Non-pigmented ciliary epithelial cell (primary cell): Measurements from ENCODE around the gene KPNB1.
A peak's percentile ranks its signal among the peaks of the same experiment; 100 is the strongest.

ENCODE experiments used
- DNase-seq: peaks from one replicate; pipeline ENCODE4 v3.0.0-alpha.2; 2010; ENCODE audit warnings: low read depth

The KPNB1 gene

GRCh38 chr17:47636273-47637030 lies 13.3 kb upstream of the KPNB1 start:
- no peak for DNase-seq

DNA sequence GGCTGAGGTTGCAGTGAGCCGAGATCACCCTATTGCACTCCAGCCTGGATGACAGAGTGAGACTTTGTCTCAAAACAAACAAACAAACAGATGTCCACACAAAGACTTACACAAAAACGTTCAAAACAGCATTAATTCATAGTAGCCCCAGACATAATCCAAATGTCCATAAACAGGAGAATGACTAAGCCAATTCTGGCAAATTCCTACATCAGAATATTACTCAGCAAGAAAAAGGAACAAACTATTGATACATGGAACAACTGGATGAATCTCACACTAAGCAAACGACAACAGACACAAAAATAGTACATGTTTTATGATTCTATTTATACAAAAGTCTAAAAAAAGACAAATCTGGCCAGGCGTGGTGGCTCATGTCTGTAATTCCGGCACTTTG lies 10.8 kb upstream of the KPNB1 start:
- no peak for DNase-seq

DNA sequence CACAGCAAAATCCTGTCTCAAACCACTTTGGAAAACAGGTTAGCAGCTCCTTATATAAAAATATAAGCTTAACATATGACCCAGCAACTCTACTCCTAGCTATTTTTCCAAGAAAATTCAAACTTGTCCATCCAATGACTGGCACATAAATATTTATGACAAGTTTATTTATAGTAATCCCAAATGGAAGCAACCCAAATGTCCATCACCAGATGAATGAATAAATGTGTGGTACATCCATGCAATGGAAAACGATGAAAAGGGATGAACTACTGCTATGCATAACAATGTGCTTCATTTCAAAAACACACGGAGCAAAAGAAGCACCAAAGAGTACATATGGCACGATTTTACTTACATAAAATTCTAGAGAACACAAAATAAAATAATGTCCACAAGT lies 9.6 kb upstream of the KPNB1 start:
- DNase-seq, result no peak

- DNase-seq, result no peak
Observed at GRCh38 chr17:47641202-47641601, 8.5 kb upstream of the KPNB1 start.

- no peak for DNase-seq
Observed at GRCh38 chr17:47643116-47643515, 6.6 kb upstream of the KPNB1 start.

- no peak for DNase-seq
Observed at GRCh38 chr17:47644324-47644723, 5.4 kb upstream of the KPNB1 start.

GRCh38 chr17:47649972-47650524 lies 329 bp downstream of the KPNB1 start:
- no peak for DNase-seq

DNA sequence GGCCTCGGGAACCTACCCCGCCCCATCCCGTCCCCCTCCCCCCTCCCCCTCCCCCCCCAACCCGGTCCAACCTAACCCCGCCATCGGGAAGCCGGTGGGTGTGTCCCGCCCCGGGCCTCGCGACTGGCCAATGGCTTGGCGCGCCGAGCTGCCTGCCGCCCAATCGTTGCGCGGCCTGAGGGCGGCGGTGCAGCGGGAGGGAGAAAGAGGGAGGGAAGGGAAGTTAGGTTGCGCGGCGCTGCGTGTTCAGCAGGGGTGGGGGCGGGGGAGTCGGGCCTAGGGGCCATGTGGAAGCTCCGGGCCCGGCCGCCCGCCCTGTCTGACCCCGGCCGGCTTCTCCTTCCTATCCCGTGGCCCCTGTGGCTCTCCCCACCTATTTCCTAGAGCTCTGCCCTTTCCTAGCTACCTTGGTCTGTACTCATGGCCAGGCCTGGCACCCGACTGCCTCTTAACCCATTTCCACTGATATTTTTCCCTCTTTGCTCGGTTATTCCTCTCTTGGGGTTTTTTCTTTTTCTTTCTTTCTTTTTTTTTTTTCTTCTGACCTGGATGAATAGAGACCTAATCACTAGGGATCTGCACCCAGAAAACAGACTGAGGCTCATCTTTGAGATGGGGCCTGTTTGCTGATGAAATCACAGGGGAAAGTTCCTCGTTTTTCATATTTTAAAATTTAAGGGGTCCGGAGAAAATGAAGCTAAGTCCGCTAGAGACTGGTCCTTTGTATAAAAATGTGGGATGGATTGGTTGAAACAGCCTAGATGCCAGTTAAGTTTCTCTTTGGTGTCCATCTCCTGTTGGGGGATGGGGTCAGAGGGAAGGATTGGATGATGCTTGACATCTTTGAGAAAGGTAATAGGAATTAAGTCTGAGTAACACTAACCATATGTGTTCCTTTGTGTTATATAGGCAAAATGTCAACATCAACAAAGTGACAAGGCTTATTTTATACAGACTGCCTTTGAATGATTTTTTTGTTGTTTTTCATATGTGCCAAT lies 1.1 kb downstream of the KPNB1 start:
- peak; percentile 76 for DNase-seq

- DNase-seq, result no peak
Observed at GRCh38 chr17:47651704-47652103, 2.0 kb downstream of the KPNB1 start.

- DNase-seq, result no peak
Observed at GRCh38 chr17:47652570-47652969, 2.9 kb downstream of the KPNB1 start.

DNA sequence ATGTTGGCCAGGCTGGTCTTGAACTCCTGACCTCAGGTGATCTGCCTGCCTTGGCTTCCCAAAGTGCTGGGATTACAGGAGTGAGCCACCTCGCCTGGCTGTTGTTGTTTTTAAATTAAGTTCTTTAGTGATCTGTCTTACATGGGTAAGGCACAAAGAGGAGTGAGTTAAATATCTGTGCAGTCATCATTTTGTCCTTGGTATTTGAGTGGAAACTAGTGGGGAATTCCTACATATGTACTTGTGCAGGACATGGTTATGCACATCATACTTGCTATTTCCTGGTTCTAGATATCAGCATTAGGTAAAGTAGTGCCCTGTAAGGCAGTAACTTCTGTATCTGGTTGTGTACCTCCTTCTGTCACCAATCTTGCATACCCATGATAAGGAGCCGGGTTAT lies 3.7 kb downstream of the KPNB1 start:
- DNase-seq, result no peak

GRCh38 chr17:47654991-47655390 lies 5.3 kb downstream of the KPNB1 start:
- no peak for DNase-seq

GRCh38 chr17:47660064-47660492 lies 10.4 kb downstream of the KPNB1 start:
- DNase-seq, result no peak

DNA sequence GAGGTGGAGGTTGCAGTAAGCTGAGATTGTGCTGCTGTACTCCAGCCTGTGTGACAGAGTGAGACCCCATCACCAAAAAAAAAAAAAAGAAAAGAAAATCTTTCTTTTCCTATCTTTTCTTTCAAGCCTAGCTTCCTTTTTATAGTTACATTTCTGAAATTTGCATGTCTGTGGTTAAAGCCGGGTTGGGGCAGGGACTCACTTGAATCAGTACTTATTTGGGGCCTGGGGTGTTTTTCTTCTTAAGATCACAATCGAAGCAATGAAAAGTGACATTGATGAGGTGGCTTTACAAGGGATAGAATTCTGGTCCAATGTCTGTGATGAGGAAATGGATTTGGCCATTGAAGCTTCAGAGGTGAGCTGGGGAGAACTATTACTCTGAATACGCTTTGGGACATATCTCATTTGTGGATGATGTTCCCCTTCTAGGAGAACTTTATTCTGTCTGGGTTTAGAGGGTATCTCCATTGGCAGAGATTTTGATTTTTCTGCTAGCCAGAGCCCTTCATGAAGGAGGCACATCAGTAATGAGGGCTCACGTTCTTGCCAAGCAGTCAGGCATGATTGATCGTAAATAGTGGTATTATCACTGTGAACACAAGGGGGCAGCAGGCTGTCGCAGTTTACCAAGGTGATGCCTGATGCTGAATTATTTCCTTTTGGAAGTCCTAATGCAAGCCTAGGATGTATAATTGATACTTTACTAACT lies 14.3 kb downstream of the KPNB1 start:
- DNase-seq, result no peak

- DNase-seq, result no peak
Observed at GRCh38 chr17:47664624-47664941, 14.9 kb downstream of the KPNB1 start.

DNA sequence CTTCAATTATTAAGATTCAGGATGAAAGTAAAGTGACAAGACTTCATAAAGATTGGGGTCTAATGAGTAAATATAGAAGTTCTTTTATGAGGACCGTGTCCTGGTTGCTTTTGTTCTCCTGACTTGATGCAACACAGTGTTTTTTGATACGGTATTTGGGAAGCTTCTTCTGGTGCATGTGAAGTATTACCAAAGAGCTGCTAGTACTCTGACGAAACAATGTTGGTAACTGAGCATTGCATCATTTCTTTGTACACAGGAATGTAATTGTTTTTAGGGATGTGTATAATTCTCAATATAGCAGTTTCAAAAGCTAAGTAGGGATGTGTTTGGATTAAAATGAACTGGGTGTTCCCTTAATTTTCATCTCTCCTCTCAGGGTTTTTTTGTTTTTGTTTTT lies 15.9 kb downstream of the KPNB1 start:
- DNase-seq, result no peak

- DNase-seq, result no peak
Observed at GRCh38 chr17:47669081-47669480, 19.4 kb downstream of the KPNB1 start.

DNA sequence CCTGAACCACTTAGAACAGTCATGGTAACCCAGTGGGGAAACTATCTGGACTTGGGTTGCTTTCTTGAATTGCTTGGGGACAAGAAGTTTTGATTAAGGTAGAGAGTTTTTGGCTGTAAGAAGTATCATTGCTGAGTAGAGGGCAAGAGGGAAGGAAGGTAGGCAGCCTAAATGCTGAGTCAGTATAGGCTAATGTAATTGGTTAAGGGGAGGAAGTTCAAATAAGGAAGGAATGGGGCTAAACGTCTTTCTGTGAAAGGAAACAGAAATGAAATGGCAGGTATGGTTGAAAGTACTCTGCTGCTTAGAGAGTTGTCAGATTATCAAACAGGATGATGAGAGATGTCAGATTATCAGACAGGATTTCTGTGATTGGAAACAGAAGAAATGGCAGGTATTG lies 20.3 kb downstream of the KPNB1 start:
- no peak for DNase-seq

DNA sequence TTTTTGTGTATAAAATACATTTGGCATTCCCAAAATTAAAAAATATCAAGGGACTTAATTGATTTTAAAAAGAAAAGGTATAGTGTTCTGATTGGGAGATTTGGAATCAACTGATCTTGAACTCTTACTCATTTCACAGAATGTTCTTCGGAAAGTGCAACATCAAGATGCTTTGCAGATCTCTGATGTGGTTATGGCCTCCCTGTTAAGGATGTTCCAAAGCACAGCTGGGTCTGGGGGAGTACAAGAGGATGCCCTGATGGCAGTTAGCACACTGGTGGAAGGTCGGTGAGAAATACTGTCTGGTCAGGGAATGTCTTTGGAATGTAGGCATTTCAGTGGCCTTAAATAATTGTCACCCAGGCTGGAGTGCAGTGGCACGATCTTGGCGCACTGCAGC lies 24.8 kb downstream of the KPNB1 start:
- no peak for DNase-seq

- no peak for DNase-seq
Observed at GRCh38 chr17:47675380-47676198, 25.9 kb downstream of the KPNB1 start.

DNA sequence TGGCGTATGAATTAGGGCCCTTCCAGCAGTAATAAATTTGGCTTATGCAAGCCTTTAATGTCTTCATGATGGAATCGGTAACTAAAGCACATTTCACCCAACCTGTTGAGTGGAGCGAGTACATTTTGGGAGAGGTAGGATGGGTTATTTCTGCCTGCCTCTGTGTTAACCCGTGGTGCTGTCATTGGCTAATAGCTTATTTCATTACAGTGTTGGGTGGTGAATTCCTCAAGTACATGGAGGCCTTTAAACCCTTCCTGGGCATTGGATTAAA lies 26.4 kb downstream of the KPNB1 start:
- DNase-seq, result no peak
